ENCODE results near the gene PTPRG. TPM values are rescaled to one million over a fixed set of nuclear protein-coding genes. Genes with fewer than 3 reads are reported as not detected.
A peak's percentile ranks its signal among the peaks of the same experiment; 100 is the strongest.

The PTPRG gene
- total and polyA plus RNA-seq, 7 donors, result 0.69 to 76.3 (median 62.7) TPM

GRCh38 chr3:61639991-61640390 is 78.6 kb downstream of the PTPRG start:
- WGBS, 2 donors, result 85 to 94% methylated on average over 2 of the region's 2 CpGs
- Histone ChIP-seq H3K9me3 (peaks cover 0 to under 1% (median 0%) of the 10 kb centered on the region in 4 donors), H3K4me1 (peaks cover 0 to 34% (median 23%) of the 10 kb centered on the region in 4 donors), H3K27me3 (no peaks in the 10 kb centered on the region), H3K4me3 (no peak overlapping the region), H3K36me3 (no peaks in the 10 kb centered on the region), H3K27ac (no peak overlapping the region)
- intact Hi-C loops (cut with DNase I), result loop anchor here (5.0 to 10.0 kb wide), 3 partner anchors 78 to 285 kb away; partner anchors contain the start of gene PTPRG
- TF ChIP-seq CTCF (IDR thresholded peaks at IDR 0.05) (no peak), POLR2A (IDR thresholded peaks at IDR 0.05) (no peak)
- DNase-seq, result no peak

GRCh38 chr3:61645148-61645547 is 83.8 kb downstream of the PTPRG start:
- 98 to 99% methylated on average over 2 of the region's 2 CpGs for WGBS, 2 donors
- intact Hi-C loops (cut with DNase I), result loop anchor here (10.0 kb wide), 1 partner anchor 280 kb away; no protein-coding TSS in a partner anchor

GRCh38 chr3:61646360-61646759 is 85.0 kb downstream of the PTPRG start:
- H3K27me3 ChIP-seq, result no peaks in the 10 kb centered on the region
- no peak overlapping the region for H3K27ac ChIP-seq
- H3K9me3 ChIP-seq, result peaks cover 0 to 5% (median 0%) of the 10 kb centered on the region in 4 donors
- no peak for TF ChIP-seq POLR2AphosphoS5 (IDR thresholded peaks at IDR 0.05)
- intact Hi-C loops (cut with DNase I), result loop anchor here (10.0 kb wide), 1 partner anchor 278 kb away; no protein-coding TSS in a partner anchor
- H3K4me1 ChIP-seq, result peaks cover 0 to 39% (median 33%) of the 10 kb centered on the region in 4 donors
- DNase-seq, result no peak
- no peaks in the 10 kb centered on the region for H3K36me3 ChIP-seq
- H3K4me3 ChIP-seq, result no peak overlapping the region
- 90 to 98% methylated on average over 1 of the region's 1 CpG for WGBS, 2 donors

More at GRCh38 chr3:61645148-61645547, 83.8 kb downstream of the PTPRG start:
- no peak for DNase-seq
- no peak for TF ChIP-seq POLR2AphosphoS5 (IDR thresholded peaks at IDR 0.05)
- no peak for TF ChIP-seq POLR2A (IDR thresholded peaks at IDR 0.05)
- TF ChIP-seq CTCF (IDR thresholded peaks at IDR 0.05), result no peak
- TF ChIP-seq EP300 (IDR thresholded peaks at IDR 0.05), result no peak
- Histone ChIP-seq H3K9me3 (peaks cover 0 to 5% (median 0%) of the 10 kb centered on the region in 4 donors), H3K27ac (no peak overlapping the region), H3K27me3 (no peaks in the 10 kb centered on the region), H3K36me3 (no peaks in the 10 kb centered on the region), H3K4me1 (peaks cover 0 to 32% (median 26%) of the 10 kb centered on the region in 4 donors), H3K4me3 (no peak overlapping the region)

GRCh38 chr3:61646851-61647525 is 85.6 kb downstream of the PTPRG start:
- no peaks in the 10 kb centered on the region for H3K36me3 ChIP-seq
- peaks cover 0 to 5% (median 0%) of the 10 kb centered on the region in 4 donors for H3K9me3 ChIP-seq
- intact Hi-C loops (cut with DNase I), result loop anchor here (10.0 kb wide), 1 partner anchor 278 kb away; no protein-coding TSS in a partner anchor
- peaks cover 0 to 39% (median 31%) of the 10 kb centered on the region in 4 donors for H3K4me1 ChIP-seq
- no peak overlapping the region for H3K4me3 ChIP-seq
- H3K27me3 ChIP-seq, result no peaks in the 10 kb centered on the region
- 23 to 59% methylated on average over 7 of the region's 7 CpGs for WGBS, 2 donors
- H3K27ac ChIP-seq, result no peak overlapping the region
- TF ChIP-seq EP300 (IDR thresholded peaks at IDR 0.05), result no peak
- TF ChIP-seq POLR2AphosphoS5 (IDR thresholded peaks at IDR 0.05), result no peak
- TF ChIP-seq POLR2A (IDR thresholded peaks at IDR 0.05), result no peak
- no peak for TF ChIP-seq CTCF (IDR thresholded peaks at IDR 0.05)
- no peak for DNase-seq

GRCh38 chr3:61648481-61648880 is 87.1 kb downstream of the PTPRG start:
- peaks cover 0 to 5% (median 0%) of the 10 kb centered on the region in 4 donors for H3K9me3 ChIP-seq
- intact Hi-C loops (cut with DNase I), result loop anchor here (10.0 kb wide), 1 partner anchor 276 kb away; no protein-coding TSS in a partner anchor
- TF ChIP-seq CTCF (IDR thresholded peaks at IDR 0.05), result no peak
- no peak for TF ChIP-seq POLR2A (IDR thresholded peaks at IDR 0.05)
- TF ChIP-seq POLR2AphosphoS5 (IDR thresholded peaks at IDR 0.05), result no peak
- no peak for TF ChIP-seq EP300 (IDR thresholded peaks at IDR 0.05)

More at GRCh38 chr3:61648481-61648880, 87.1 kb downstream of the PTPRG start:
- Histone ChIP-seq H3K36me3 (no peaks in the 10 kb centered on the region), H3K4me3 (no peak overlapping the region), H3K4me1 (peaks cover 0 to 39% (median 31%) of the 10 kb centered on the region in 4 donors), H3K27me3 (no peaks in the 10 kb centered on the region), H3K27ac (peak overlapping the region in 3 of 4 donors; percentile 73 to 86 (median 77))
- no peak for DNase-seq
- WGBS, 2 donors, result 61 to 73% methylated on average over 2 of the region's 2 CpGs
